SW480 (cell line): ENCODE data around the gene PDE8B.
A peak's percentile ranks its signal among the peaks of the same experiment; 100 is the strongest.

Source experiments
- DNase-seq: peaks from one replicate; pipeline ENCODE4 v3.0.0-alpha.2; 2016; ENCODE audit warnings: low spot score

The PDE8B gene

GRCh38 chr5:77325921-77326541, 115.6 kb downstream of the PDE8B start:
- no peak for DNase-seq

GRCh38 chr5:77326986-77327734, 116.7 kb downstream of the PDE8B start:
- DNase-seq: no peak

- no peak for DNase-seq
These were observed 118.6 kb downstream of the PDE8B start for GRCh38 chr5:77328930-77329647.

GRCh38 chr5:77329664-77330430, 119.4 kb downstream of the PDE8B start:
- no peak for DNase-seq

GRCh38 chr5:77333036-77333435, 122.6 kb downstream of the PDE8B start:
- DNase-seq: no peak

GRCh38 chr5:77333451-77334123, 123.1 kb downstream of the PDE8B start:
- no peak for DNase-seq

- DNase-seq: no peak
These were observed 126.8 kb downstream of the PDE8B start for GRCh38 chr5:77337246-77337645.

- no peak for DNase-seq
These were observed 127.2 kb downstream of the PDE8B start for GRCh38 chr5:77337686-77338085.

- DNase-seq: no peak
These were observed 128.9 kb downstream of the PDE8B start for GRCh38 chr5:77339337-77339890.

- no peak for DNase-seq
These were observed 132.7 kb downstream of the PDE8B start for GRCh38 chr5:77343165-77343564.

GRCh38 chr5:77347435-77348098, 137.1 kb downstream of the PDE8B start:
- no peak for DNase-seq

- no peak for DNase-seq
These were observed 142.8 kb downstream of the PDE8B start for GRCh38 chr5:77353251-77353650.

GRCh38 chr5:77354454-77354853, 144.0 kb downstream of the PDE8B start:
- no peak for DNase-seq

GRCh38 chr5:77355080-77355479, 144.6 kb downstream of the PDE8B start:
- no peak for DNase-seq

- DNase-seq: no peak
These were observed 145.3 kb downstream of the PDE8B start for GRCh38 chr5:77355751-77356150.

- DNase-seq: peak; percentile 54
These were observed 146.3 kb downstream of the PDE8B start for GRCh38 chr5:77356740-77357139.

GRCh38 chr5:77358255-77359205, 148.1 kb downstream of the PDE8B start:
- DNase-seq: no peak

- no peak for DNase-seq
These were observed 148.8 kb downstream of the PDE8B start for GRCh38 chr5:77359231-77359630.

GRCh38 chr5:77360381-77360780, 149.9 kb downstream of the PDE8B start:
- no peak for DNase-seq

- DNase-seq: no peak
These were observed 150.5 kb downstream of the PDE8B start for GRCh38 chr5:77360973-77361372.
